Measurements from ENCODE around the gene PRR23C. TPM values are rescaled to one million over a fixed set of nuclear protein-coding genes. Genes with fewer than 3 reads are reported as not detected.
"Not testable (repeated sequence)": the region's sequence is repeated elsewhere in the genome, so short reads cannot be mapped to it uniquely, and the experiment has no call there.

PRR23C gene
- total RNA-seq, 4 donors from 2014 or later, result not detected

DNA sequence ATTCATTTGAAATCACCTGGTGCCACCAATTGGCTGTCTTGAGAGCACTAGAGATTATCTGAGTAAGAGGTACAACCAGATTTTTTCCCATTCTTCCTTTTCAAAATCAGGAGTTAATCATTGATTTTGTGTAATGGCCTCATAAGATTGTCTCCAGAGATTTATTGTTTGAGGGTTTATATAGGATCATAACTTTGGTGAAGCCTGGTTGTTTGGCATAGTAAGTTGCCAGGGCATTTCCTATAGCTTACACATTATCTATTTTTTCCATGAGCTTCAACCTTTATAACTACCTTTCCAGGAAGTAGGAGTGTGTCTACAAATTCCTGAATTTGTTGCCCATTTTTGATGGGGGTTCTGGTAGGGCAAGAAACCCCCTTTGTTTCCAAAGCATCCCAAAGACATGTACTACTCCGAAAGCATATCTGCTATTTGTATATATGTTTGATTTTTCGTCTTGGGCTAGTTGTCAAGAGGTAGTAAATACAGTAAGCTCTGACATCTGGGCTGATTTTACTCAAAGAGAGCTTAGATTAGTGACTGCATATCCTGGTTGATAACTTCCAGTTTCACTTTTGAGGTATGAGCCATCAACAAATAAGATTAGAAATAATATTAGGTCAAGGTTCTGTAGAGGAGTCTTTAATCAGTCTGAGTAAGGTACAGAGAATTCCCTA, 12.2 kb downstream of the PRR23C start:
- no peak for DNase-seq (ENCODE audit: low spot score in 2 of 2)
- 48 to 86% methylated on average over 2 of the region's 2 CpGs for WGBS, 2 donors
- H3K9me3 ChIP-seq, result peaks cover 0 to 25% (median 2%) of the 10 kb centered on the region in 4 donors

DNA sequence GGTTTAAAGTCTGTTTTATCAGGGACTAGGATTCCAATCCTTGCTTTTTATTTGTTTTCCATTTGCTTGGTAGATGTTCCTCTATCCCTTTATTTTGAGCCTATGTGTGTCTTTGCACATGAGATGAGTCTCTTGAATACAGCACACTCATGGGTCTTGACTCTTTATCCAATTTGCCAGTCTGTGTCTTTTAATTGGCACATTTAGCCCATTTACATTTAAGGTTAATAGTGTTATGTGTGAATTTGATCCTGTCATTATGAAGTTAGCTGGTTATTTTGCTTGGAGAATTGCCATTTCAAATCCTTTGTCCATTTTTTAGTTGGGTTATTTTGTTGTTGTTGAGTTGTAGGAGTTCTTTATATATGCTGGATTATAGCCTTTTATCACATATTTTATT, 14.1 kb downstream of the PRR23C start:
- DNase-seq (ENCODE audit: low spot score in 2 of 2); H3K4me1 ChIP-seq; H3K4me3 ChIP-seq; H3K36me3 ChIP-seq; H3K27ac ChIP-seq; H3K27me3 ChIP-seq: not testable (repeated sequence)
- H3K9me3 ChIP-seq, result peaks cover 0 to 25% (median 2%) of the 10 kb centered on the region in 4 donors

More for the DNA sequence above, 12.2 kb downstream of the PRR23C start:
- TF ChIP-seq EP300 (IDR thresholded peaks at IDR 0.05) (no peak), POLR2A (IDR thresholded peaks at IDR 0.05) (no peak)
- TF ChIP-seq, protein P1, sequence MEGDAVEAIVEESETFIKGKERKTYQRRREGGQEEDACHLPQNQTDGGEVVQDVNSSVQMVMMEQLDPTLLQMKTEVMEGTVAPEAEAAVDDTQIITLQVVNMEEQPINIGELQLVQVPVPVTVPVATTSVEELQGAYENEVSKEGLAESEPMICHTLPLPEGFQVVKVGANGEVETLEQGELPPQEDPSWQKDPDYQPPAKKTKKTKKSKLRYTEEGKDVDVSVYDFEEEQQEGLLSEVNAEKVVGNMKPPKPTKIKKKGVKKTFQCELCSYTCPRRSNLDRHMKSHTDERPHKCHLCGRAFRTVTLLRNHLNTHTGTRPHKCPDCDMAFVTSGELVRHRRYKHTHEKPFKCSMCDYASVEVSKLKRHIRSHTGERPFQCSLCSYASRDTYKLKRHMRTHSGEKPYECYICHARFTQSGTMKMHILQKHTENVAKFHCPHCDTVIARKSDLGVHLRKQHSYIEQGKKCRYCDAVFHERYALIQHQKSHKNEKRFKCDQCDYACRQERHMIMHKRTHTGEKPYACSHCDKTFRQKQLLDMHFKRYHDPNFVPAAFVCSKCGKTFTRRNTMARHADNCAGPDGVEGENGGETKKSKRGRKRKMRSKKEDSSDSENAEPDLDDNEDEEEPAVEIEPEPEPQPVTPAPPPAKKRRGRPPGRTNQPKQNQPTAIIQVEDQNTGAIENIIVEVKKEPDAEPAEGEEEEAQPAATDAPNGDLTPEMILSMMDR (IDR thresholded peaks at IDR 0.05), result no peak
- H3K27ac ChIP-seq, result no peak overlapping the region
- no peak overlapping the region for H3K4me3 ChIP-seq
- no peaks in the 10 kb centered on the region for H3K27me3 ChIP-seq
- no peaks in the 10 kb centered on the region for H3K36me3 ChIP-seq
- no peaks in the 10 kb centered on the region for H3K4me1 ChIP-seq

DNA sequence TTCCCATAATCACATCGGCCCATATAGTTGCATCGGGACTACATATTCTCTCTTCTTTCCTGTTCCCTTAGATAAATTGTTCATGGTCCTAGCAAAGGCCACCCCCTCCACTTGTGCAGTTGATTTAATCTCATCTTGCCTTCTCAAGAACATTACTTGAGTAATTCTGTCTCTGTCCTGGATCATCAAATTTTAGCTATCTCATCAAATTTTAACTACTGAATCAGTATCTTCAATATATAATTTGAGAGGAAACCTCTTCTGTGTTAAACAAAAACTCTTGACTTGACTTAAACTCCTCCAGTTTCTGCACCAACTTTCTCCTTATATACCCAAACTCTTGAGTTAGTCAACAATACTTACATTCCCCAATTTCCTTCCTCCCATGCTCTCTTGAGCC, 19.7 kb downstream of the PRR23C start:
- no peak for TF ChIP-seq EP300 (IDR thresholded peaks at IDR 0.05)
- TF ChIP-seq, protein P1 (IDR thresholded peaks at IDR 0.05), result no peak
- TF ChIP-seq POLR2A (IDR thresholded peaks at IDR 0.05), result no peak
- Histone ChIP-seq H3K27ac (no peak overlapping the region), H3K36me3 (no peaks in the 10 kb centered on the region), H3K4me1 (no peaks in the 10 kb centered on the region), H3K4me3 (no peak overlapping the region), H3K9me3 (peaks cover 0 to 22% (median 0%) of the 10 kb centered on the region in 4 donors), H3K27me3 (no peaks in the 10 kb centered on the region)
- WGBS, 2 donors, result 92 to 94% methylated on average over 2 of the region's 2 CpGs
- DNase-seq (ENCODE audit: low spot score in 2 of 2), result no peak

DNA sequence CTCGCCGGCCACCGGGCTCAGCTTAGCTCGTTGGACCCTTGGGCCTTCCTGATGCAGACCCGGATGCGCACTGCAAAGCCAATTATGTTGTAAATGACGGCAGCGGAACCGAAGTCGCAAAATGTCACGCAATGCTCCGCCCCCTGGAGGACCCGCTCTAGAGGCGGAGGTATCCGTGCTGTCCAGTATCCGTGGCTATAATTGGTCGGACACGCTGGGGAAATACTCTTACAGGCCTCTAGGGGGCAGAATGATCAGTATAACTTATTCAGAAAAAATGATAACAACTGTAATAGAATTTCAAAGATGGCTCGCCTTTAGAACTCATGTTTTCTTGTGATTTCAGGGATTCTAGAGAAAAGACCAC, 23.8 kb downstream of the PRR23C start, which contains the start of gene PRR23B:
Gene PRR23B, minus strand, starts transcription at position 59 of the 367 bp plus-strand sequence. CDS start 265 bp downstream, outside the sequence.
- H3K27ac ChIP-seq, result no peak within 1 kb of the TSS
- no peaks in the 10 kb centered on the region for H3K36me3 ChIP-seq
- DNase-seq (ENCODE audit: low spot score in 2 of 2), result no peak
- H3K27me3 ChIP-seq, result no peaks in the 10 kb centered on the region
- TF ChIP-seq POLR2A (IDR thresholded peaks at IDR 0.05) (no peak), EP300 (IDR thresholded peaks at IDR 0.05) (no peak)
- TF ChIP-seq, protein P1 (IDR thresholded peaks at IDR 0.05), result no peak
- 68% methylated on average over 19 of the region's 19 CpGs for WGBS, 2 donors
- peaks cover 0 to 30% (median 0%) of the 10 kb centered on the region in 4 donors for H3K9me3 ChIP-seq
- H3K4me1 ChIP-seq, result no peaks in the 10 kb centered on the region
- no peak within 1 kb of the TSS for H3K4me3 ChIP-seq

DNA sequence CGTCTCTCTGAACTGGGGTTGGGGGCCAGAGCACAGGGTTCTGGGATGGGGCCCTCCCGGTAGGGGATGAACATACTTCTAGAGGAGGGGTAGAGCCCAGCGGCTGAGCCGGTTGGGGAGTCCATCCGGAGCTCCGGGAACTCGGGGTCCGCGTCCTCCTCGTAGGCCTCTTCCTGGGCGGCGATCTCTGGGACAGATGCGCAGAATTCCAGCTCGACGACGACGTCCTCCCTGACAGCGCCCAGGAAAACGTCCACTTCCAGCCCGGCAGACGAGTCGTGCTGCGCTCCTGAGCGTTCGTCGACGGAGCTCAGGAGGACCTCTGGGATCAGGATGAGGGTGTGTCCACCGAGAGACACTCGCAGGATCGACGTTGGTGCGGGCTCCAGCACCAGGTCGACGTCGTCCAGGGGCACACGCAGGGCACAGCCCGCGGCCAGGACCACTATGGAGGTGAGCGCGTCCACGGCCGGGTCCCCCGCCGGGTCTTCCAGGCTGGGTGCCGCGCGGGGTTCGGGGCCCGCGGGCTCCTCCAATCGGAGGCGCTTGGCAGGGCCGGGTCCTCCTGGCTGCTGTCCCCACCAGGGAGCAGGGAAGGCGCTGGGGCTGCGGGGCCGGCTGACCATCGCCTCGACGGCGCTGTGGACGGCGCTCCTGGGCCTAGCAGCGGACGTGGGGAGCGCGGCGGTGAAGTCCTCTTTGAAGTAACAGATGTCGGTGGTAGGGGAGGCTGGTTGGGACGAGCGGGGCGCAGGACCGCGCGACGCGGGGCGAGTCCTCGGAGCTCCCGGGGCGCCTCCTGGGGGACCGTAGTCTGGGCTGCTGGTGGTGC, 24.4 kb downstream of the PRR23C start:
- Histone ChIP-seq H3K4me1 (no peaks in the 10 kb centered on the region), H3K36me3 (no peaks in the 10 kb centered on the region), H3K27me3 (no peaks in the 10 kb centered on the region), H3K4me3 (no peak overlapping the region), H3K27ac (no peak overlapping the region), H3K9me3 (peaks cover 0 to 30% (median 0%) of the 10 kb centered on the region in 4 donors)
- DNase-seq (ENCODE audit: low spot score in 2 of 2), result no peak
- WGBS, 2 donors, result 72 to 75% methylated on average over 59 to 71 of the region's 81 CpGs
- TF ChIP-seq, protein P1 (IDR thresholded peaks at IDR 0.05), result no peak
- TF ChIP-seq EP300 (IDR thresholded peaks at IDR 0.05), result no peak
- TF ChIP-seq POLR2A (IDR thresholded peaks at IDR 0.05), result no peak

All from tibial nerve (tissue), 4 donors.